ENCODE data around the gene DNAH10. TPM values are rescaled to one million over a fixed set of nuclear protein-coding genes. Genes with fewer than 3 reads are reported as not detected.
A peak's percentile ranks its signal among the peaks of the same experiment; 100 is the strongest.

DNAH10 gene
- total and polyA plus RNA-seq, 2 of the 13 experiments (the other 11 are each of a cell fraction or from before 2014, with no cell fraction given), result 0.01 to 0.02 TPM

- TF ChIP-seq ZMAT3 (CRISPR knock-in tag; conservative IDR thresholded peaks at IDR 0.05) (no peak), ZNF83 (CRISPR knock-in tag; IDR thresholded peaks at IDR 0.05; ENCODE audit: borderline replicate concordance) (no peak), SRSF1 (optimal IDR thresholded peaks at IDR 0.05; ENCODE audit: low read depth, low read length) (peak; percentile 99), ZNF841 (CRISPR knock-in tag; IDR thresholded peaks at IDR 0.05; ENCODE audit: borderline replicate concordance) (no peak), PHF21A (CRISPR knock-in tag; IDR thresholded peaks at IDR 0.05) (no peak), RBFOX2 (IDR thresholded peaks at IDR 0.05; ENCODE audit: low read depth, low read length) (no peak), PATZ1 (CRISPR knock-in tag; IDR thresholded peaks at IDR 0.05) (peak; percentile 38; the same call in 1 of the 2 replicates), ZNF878 (CRISPR knock-in tag; IDR thresholded peaks at IDR 0.05) (no peak)
- TF ChIP-seq, protein P1, sequence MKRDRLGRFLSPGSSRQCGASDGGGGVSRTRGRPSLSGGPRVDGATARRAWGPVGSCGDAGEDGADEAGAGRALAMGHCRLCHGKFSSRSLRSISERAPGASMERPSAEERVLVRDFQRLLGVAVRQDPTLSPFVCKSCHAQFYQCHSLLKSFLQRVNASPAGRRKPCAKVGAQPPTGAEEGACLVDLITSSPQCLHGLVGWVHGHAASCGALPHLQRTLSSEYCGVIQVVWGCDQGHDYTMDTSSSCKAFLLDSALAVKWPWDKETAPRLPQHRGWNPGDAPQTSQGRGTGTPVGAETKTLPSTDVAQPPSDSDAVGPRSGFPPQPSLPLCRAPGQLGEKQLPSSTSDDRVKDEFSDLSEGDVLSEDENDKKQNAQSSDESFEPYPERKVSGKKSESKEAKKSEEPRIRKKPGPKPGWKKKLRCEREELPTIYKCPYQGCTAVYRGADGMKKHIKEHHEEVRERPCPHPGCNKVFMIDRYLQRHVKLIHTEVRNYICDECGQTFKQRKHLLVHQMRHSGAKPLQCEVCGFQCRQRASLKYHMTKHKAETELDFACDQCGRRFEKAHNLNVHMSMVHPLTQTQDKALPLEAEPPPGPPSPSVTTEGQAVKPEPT (CRISPR knock-in tag; IDR thresholded peaks at IDR 0.05; ENCODE audit: low read depth), result no peak
These were observed 150.6 kb downstream of the DNAH10 start (continued) for GRCh38 chr12:123912415-123913380.
